NCI-H526 (cell line): ENCODE results near the gene UBL4B.

Source experiments
- DNase-seq, 2 experiments: peaks; one replicate each; lab custom pipeline; 2025; lab: John Stamatoyannopoulos, UW

The UBL4B gene

GRCh38 chr1:110153407-110153950, 41.2 kb downstream of the UBL4B start:
- no peak for DNase-seq

DNA sequence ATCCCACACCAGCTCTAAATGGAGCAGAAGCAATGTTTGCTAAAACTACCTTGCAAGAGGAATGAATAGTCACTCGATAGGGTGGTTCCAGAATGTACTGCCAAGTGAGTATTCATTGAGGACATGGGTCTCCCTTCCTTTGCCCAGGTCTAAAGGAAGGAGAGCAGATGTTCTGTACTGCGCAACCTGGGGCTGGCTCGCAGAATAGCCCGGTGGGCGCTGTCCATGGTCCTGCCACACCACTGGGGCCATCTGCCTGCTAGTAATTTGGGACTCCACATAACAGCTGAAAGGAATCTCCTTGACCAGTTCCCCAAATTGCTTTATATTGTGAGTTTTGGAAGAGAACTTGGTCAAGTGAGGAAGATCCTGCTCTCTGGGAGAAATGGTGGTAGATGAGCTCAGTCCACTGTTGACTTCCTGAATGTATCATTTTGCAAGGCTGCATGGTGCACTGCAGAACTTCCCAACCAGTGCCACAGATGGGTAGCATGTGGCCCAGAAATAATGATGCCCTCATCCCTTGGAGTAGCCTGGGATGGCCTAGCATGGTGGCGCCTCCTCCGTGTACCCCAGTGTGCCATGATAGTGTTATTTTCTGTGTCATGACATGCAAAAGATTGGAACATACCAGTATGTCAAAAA, 43.8 kb downstream of the UBL4B start:
- DNase-seq: no peak

GRCh38 chr1:110158261-110158660, 46.0 kb downstream of the UBL4B start:
- no peak for DNase-seq

GRCh38 chr1:110159168-110159567, 46.9 kb downstream of the UBL4B start:
- no peak for DNase-seq

GRCh38 chr1:110160538-110161100, 48.4 kb downstream of the UBL4B start:
- no peak for DNase-seq

GRCh38 chr1:110161165-110161564, 48.9 kb downstream of the UBL4B start:
- no peak for DNase-seq

- no peak for DNase-seq
These were observed 49.6 kb downstream of the UBL4B start for GRCh38 chr1:110161849-110162248.
